ENCODE measurements around the gene METTL22.

METTL22 gene

DNA sequence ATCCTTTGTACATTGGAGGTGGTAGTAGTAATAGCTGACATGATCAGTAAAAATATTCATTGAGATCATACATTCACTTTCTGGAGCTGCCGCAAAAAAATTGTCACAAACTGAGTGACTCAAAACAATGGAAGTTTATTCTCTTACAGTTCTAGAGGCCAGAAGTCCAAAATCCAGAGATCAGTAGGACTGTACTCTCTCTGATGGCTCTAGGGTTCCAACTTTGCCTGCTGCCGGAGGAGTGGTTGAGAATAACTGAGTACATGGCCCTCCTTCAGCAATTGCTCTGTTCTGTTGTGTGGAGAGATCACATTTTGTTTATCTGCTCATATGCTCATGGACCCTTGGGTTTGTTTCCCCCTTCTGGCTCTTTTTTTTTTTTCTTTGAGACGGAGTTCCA lies 76.5 kb downstream of the METTL22 start:
- no peak for DNase-seq (ENCODE audit: extremely low read depth, low read depth)
- no peak for TF ChIP-seq CTCF (IDR thresholded peaks at IDR 0.05; ENCODE audit: low read depth, low read length)

All from AG09319 (cell line).